A673 (cell line): ENCODE measurements around the gene PTPN1.

Experiments used
- EZH2 ChIP-seq: fragments of 200-600 bp; sonication (generic); IDR thresholded peaks from 2 replicates; pipeline ENCODE4 v1.6.1; 2017; ENCODE audit warnings: borderline replicate concordance, low read depth, mild to moderate bottlenecking, mixed read lengths, antibody characterized with exemption, low read length; ENCODE audit not compliant: poor library complexity, severe bottlenecking
- TF ChIP-seq, protein P1 (sequence below): fragments of 300-800, 200-600 bp; sonication (generic); conservative IDR thresholded peaks from 2 replicates; pipeline ENCODE4 v1.5.1; 2017; ENCODE audit warnings: low read depth, mild to moderate bottlenecking, antibody characterized with exemption, low read length, moderate library complexity, mixed read lengths

- TF ChIP-seq, protein P1, sequence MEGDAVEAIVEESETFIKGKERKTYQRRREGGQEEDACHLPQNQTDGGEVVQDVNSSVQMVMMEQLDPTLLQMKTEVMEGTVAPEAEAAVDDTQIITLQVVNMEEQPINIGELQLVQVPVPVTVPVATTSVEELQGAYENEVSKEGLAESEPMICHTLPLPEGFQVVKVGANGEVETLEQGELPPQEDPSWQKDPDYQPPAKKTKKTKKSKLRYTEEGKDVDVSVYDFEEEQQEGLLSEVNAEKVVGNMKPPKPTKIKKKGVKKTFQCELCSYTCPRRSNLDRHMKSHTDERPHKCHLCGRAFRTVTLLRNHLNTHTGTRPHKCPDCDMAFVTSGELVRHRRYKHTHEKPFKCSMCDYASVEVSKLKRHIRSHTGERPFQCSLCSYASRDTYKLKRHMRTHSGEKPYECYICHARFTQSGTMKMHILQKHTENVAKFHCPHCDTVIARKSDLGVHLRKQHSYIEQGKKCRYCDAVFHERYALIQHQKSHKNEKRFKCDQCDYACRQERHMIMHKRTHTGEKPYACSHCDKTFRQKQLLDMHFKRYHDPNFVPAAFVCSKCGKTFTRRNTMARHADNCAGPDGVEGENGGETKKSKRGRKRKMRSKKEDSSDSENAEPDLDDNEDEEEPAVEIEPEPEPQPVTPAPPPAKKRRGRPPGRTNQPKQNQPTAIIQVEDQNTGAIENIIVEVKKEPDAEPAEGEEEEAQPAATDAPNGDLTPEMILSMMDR, result no peak
- TF ChIP-seq EZH2, result no peak
Measured at GRCh38 chr20:50533061-50533460, 22.9 kb downstream of the PTPN1 start.
